ENCODE results near the gene PTPRM. TPM values are rescaled to one million over a fixed set of nuclear protein-coding genes. Genes with fewer than 3 reads are reported as not detected.

PTPRM gene
- total RNA-seq, 1 experiment from 2014 or later = not detected

- Histone ChIP-seq H3K9me3 (ENCODE audit: low read depth, low read length, poor library complexity, severe bottlenecking) (no peaks in the 10 kb centered on the region), H3K4me3 (ENCODE audit: low read depth, low read length, poor library complexity, severe bottlenecking) (no peak overlapping the region), H3K36me3 (ENCODE audit: insufficient read depth, low read length, poor library complexity, severe bottlenecking) (no peaks in the 10 kb centered on the region), H3K27ac (ENCODE audit: low read depth, low read length, poor library complexity, severe bottlenecking) (no peak overlapping the region), H3K4me1 (ENCODE audit: insufficient read depth, low read length, poor library complexity, severe bottlenecking) (no peaks in the 10 kb centered on the region), H3K27me3 (replicated peaks; ENCODE audit: insufficient read depth, low read depth, low read length, poor library complexity) (no peaks in the 10 kb centered on the region)
- no peak for TF ChIP-seq EZH2 (IDR thresholded peaks at IDR 0.05; ENCODE audit: borderline replicate concordance, low read depth, low read length, poor library complexity, severe bottlenecking)
- no peak for TF ChIP-seq CTCF (conservative IDR thresholded peaks at IDR 0.05; ENCODE audit: low read depth, low read length)
- no TSS peak for BruUV-seq (replicated peaks)
- intact Hi-C loops (cut with micrococcal nuclease; ENCODE audit: unreplicated experiment) = no loop called here
- POLR2A ChIA-PET (ENCODE audit: low non-redundant PET) = no interaction called here
- DNase-seq (ENCODE audit: low spot score) = no peak
- CTCF ChIA-PET = no interaction called here
Observed at GRCh38 chr18:7607540-7608173, 40.5 kb downstream of the PTPRM start.

GRCh38 chr18:7608174-7608550 lies 41.0 kb downstream of the PTPRM start:
- no peaks in the 10 kb centered on the region for H3K36me3 ChIP-seq (ENCODE audit: insufficient read depth, low read length, poor library complexity, severe bottlenecking)
- no peaks in the 10 kb centered on the region for H3K27me3 ChIP-seq (replicated peaks; ENCODE audit: insufficient read depth, low read depth, low read length, poor library complexity)
- no peak overlapping the region for H3K4me3 ChIP-seq (ENCODE audit: low read depth, low read length, poor library complexity, severe bottlenecking)
- no TSS peak for BruUV-seq (replicated peaks)
- H3K27ac ChIP-seq (ENCODE audit: low read depth, low read length, poor library complexity, severe bottlenecking) = no peak overlapping the region
- CTCF ChIA-PET = no interaction called here
- POLR2A ChIA-PET (ENCODE audit: low non-redundant PET) = no interaction called here
- no peak for DNase-seq (ENCODE audit: low spot score)
- TF ChIP-seq EZH2 (IDR thresholded peaks at IDR 0.05; ENCODE audit: borderline replicate concordance, low read depth, low read length, poor library complexity, severe bottlenecking) (no peak), CTCF (conservative IDR thresholded peaks at IDR 0.05; ENCODE audit: low read depth, low read length) (no peak)
- peaks cover 4% of the 10 kb centered on the region for H3K9me3 ChIP-seq (ENCODE audit: low read depth, low read length, poor library complexity, severe bottlenecking)
- no peaks in the 10 kb centered on the region for H3K4me1 ChIP-seq (ENCODE audit: insufficient read depth, low read length, poor library complexity, severe bottlenecking)
- intact Hi-C loops (cut with micrococcal nuclease; ENCODE audit: unreplicated experiment) = no loop called here

- no peak for DNase-seq (ENCODE audit: low spot score)
- no TSS peak for BruUV-seq (replicated peaks)
- no peaks in the 10 kb centered on the region for H3K36me3 ChIP-seq (ENCODE audit: insufficient read depth, low read length, poor library complexity, severe bottlenecking)
- no peak overlapping the region for H3K27ac ChIP-seq (ENCODE audit: low read depth, low read length, poor library complexity, severe bottlenecking)
- H3K4me3 ChIP-seq (ENCODE audit: low read depth, low read length, poor library complexity, severe bottlenecking) = no peak overlapping the region
- H3K9me3 ChIP-seq (ENCODE audit: low read depth, low read length, poor library complexity, severe bottlenecking) = peaks cover 8% of the 10 kb centered on the region
- POLR2A ChIA-PET (ENCODE audit: low non-redundant PET) = no interaction called here
- no peaks in the 10 kb centered on the region for H3K4me1 ChIP-seq (ENCODE audit: insufficient read depth, low read length, poor library complexity, severe bottlenecking)
- TF ChIP-seq CTCF (conservative IDR thresholded peaks at IDR 0.05; ENCODE audit: low read depth, low read length) (no peak), EZH2 (IDR thresholded peaks at IDR 0.05; ENCODE audit: borderline replicate concordance, low read depth, low read length, poor library complexity, severe bottlenecking) (no peak)
- CTCF ChIA-PET = no interaction called here
- intact Hi-C loops (cut with micrococcal nuclease; ENCODE audit: unreplicated experiment) = no loop called here
- no peaks in the 10 kb centered on the region for H3K27me3 ChIP-seq (replicated peaks; ENCODE audit: insufficient read depth, low read depth, low read length, poor library complexity)
Observed at GRCh38 chr18:7608781-7609201, 41.7 kb downstream of the PTPRM start.
